Ureter (tissue), 1 donor: ENCODE measurements around the gene DPRX. TPM values are rescaled to one million over a fixed set of nuclear protein-coding genes. Genes with fewer than 3 reads are reported as not detected.
"Not testable (repeated sequence)": the region's sequence is repeated elsewhere in the genome, so short reads cannot be mapped to it uniquely, and the experiment has no call there.

Experiments
- DNase-seq: peaks from one replicate; pipeline ENCODE4 v3.0.0-alpha.2; 2020; ENCODE audit warnings: low spot score
- total RNA-seq: library from RNA; stranded (reverse); gene quantifications from one replicate; pipeline ENCODE4 v1.2.4, GENCODE V29; 2023
- donor health status: DM: yes; HTN: yes; CAD: no.

The DPRX gene
- total RNA-seq, 1 donor from 2014 or later = not detected

GRCh38 chr19:53646144-53646543 lies 14.3 kb downstream of the DPRX start:
- DNase-seq = no peak

DNA sequence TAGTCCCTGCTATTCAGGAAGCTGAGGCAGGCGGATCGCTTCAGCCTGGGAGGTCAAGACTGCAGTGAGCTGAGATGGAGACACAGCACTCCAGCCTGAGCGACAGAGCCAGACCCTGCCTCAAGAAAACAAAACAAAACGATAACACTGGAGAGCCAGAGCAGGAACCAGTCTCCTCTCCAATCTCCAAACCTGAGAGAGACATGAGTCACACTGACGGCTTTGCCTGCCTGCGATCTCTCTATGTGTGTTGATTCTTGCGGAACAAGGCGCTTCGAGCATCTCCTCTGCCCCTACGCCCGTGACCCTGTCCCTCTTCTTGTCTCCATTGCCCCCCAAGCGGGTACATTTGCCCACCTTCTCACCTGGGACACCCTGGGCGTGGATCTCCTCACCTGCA lies 15.6 kb downstream of the DPRX start:
- DNase-seq = no peak

DNA sequence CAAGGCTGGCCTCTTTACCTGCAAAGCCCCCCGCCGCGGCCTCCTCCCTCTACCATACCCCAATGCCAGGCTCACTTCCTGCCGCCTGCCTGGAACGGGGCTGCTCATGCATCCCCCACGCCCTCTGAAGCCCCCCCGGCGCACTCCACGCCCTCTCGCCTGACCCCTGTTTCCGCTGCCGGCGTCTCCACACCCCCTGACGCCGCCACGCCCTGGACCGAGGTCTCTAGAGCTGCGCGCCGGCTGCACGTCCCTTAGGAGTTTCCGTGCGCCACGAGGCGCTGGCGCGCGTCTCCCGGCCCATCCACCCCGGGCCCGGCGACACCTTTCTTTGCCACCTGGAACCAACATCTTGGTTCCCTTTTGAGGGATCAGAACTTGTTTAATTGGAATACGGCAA lies 16.0 kb downstream of the DPRX start:
- no peak for DNase-seq

DNA sequence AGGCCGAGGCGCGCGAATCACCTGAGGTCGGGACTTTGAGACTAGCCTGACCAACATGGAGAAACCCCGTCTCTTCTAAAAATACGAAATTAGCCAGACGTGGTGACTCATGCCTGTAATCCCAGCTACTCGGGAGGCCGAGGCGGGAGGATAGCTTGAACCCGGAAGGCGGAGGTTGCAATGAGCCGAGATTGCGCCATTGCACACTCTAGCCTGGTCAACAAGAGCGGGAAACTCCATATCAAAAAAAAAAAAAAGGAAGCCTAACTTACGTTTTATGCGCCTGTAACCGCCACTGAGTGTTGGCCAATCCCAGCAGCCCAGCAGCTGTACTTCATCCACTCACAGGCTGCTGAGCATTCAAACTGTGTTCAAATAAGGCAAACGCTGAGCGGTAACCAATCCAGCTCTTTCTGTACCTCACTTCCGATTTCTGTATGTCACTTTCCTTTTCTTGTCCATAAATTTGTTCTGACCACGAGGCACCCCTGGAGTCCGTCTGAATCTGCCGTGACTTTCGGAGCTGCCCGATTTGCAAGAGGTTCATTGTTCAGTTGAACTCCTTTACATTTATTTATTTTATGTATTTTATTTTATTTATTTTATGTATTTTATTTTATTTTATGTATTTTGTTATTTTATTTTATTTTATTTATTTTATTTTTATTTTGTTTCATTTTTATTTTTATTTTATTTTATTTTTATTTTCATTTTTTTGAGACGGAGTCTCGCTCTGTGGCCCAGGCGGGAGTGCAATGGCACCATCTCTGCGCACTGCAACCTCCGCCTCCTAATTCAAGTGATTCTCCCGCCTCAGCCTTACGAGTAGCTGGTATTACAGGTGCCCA lies 18.2 kb downstream of the DPRX start:
- DNase-seq = no peak

DNA sequence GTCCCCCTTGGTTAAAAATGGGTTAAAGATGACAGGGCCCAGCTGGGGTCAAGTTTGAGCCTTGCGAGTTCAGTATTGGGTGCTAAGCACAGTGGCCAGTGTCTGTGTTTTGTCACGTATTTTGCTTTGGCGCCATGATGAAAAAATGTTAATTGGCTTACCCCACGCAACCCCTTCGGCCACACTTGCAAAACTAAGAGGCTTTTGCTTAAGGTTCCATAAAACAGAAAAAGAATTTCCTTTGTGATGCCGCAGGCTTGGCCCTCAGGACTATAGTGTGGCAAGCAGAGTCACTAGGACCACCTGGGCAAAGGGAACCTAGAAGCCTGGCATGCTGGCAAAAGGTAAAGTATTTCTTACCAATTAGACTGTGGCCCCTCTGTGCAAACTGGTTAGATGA lies 20.7 kb downstream of the DPRX start:
- no peak for DNase-seq

DNA sequence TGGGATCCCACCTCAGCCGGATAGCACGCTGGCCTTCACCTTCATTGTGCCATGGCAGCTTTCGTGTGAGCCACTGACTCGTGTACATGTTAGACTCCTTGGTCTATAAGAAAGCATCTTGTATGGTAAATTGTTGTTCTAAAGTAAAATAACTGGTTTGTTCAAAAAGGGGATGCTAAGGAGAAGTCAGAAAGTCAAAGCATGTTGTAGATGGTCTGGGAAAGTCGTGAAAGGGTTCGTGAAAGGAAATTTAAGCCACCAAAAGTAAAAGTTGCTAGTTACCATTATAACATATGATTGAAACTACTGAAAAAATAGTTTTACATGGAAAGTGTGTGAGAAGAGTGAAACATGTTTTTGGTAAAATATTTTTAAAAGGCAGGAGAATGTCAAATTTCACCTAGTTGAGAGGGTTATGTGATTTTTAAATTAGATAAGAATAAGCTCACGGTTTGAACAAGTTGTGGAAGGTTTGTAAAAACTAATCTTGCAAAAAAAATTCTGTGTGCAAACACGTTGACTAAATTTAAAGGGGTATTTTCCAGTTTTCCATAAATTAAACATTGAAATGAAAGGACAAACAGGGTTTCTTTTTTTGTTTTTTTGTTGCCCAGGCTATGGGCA lies 23.4 kb downstream of the DPRX start:
- DNase-seq = no peak

DNA sequence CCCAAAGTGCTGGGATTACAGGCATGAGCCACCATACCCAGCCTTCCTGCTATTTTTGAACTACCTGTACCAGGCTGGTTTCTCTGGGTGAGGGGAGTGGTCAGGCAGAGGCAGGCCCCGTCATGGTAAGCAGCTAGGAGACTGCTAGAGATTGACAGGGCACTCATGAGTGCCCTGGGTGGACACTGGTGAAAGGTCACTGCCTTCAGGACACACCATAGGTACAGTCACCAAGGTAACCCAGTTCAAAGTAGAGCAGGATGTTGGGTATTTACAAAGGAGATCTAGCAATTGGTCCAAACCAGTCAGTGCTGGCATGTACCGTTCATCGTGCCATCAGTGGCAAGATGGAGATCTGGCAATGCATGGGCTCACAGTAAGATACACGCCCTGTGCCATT lies 25.5 kb downstream of the DPRX start:
- DNase-seq = no peak

DNA sequence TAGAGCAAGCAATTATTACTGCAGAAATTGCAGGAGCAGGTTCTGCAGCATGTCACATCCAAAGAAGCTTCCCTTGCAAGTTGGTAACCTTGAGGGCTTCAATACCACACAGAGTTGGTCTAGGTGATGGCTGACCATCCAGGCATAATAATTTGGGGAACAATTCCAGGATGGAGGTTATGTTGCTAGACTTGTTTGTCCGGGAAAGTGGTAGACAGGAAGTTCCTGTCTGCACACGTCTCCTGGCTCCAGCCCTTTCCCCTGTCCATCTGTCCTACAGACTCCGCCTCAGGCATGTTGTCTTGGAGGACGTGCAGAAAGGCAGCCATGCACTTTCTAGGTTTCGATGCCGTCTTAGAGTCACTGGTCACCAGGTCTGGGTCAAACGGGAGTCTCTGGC lies 26.0 kb downstream of the DPRX start:
- no peak for DNase-seq

GRCh38 chr19:53659292-53659691 lies 27.5 kb downstream of the DPRX start:
- peak; percentile 71 for DNase-seq

DNA sequence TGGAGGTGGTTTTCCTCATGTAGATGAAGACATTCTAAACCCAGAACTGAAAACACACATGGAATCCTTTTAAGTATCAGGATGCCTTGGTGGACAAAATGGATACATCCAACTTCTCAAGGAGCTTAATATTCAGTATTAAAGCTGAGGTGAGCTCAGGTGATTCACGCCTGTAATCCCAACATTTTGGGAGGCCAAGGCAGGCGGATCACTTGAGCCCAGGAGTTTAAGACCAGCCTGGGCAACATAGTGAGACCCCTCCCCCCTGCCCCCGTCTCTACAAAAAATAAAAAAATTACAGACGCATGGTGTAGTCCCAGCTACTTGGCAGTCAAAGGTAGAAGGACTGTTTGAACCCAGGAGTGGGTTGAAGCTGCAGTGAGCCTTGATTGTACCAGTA lies 28.8 kb downstream of the DPRX start:
- DNase-seq = no peak

DNA sequence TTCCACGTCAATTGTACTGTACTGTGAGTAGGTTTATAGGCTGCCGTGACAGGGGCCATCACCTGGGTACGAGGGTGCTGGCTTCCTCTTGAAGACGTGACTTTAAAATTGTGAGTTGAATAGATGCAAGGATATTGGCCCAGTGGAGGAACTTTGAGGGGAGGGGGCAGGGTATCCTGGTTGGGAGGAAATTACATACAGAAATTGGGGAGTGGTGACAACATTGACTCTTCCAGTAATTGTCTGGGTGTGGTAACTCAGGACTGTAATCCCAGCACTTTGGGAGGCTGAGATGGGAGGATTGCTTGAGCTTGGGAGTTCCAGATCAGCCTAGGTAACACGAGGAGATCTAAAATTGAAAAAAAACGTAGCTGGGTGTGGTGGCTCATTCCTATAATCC lies 30.4 kb downstream of the DPRX start:
- DNase-seq = no peak

- DNase-seq = no peak
These were observed 32.4 kb downstream of the DPRX start for GRCh38 chr19:53664152-53664551.

GRCh38 chr19:53664760-53665159 lies 33.0 kb downstream of the DPRX start:
- DNase-seq = no peak

DNA sequence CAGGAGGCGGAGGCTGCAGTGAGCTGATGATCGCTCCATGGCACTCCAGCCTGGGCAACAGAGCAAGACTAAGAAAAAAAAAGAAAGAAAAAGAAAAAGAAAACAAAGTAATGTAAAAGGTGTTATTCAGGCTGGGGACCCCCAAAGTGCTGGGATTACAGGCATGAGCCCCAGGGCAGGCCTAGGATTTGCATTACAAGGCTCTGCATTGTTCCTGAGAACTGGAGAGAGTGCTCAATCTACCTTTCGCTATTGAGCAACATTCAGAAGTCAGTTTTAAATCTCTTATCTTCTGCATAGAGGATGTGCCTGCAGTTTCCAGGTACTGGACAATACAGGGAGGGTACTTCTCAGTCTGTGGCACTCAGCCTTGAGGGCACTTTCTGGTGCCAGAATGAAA lies 34.5 kb downstream of the DPRX start:
- not testable (repeated sequence) for DNase-seq

DNA sequence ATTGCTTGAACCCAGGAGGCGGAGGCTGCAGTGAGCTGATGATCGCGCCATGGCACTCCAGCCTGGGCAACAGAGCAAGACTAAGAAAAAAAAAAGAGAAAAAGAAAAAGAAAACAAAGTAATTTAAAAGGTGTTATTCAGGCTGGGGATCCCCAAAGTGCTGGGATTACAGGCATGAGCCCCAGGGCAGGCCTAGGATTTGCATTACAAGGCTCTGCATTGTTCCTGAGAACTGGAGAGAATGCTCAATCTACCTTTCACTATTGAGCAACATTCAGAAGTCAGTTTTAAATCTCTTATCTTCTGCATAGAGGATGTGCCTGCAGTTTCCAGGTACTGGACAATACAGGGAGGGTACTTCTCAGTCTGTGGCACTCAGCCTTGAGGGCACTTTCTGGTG lies 37.0 kb downstream of the DPRX start:
- DNase-seq = not testable (repeated sequence)

DNA sequence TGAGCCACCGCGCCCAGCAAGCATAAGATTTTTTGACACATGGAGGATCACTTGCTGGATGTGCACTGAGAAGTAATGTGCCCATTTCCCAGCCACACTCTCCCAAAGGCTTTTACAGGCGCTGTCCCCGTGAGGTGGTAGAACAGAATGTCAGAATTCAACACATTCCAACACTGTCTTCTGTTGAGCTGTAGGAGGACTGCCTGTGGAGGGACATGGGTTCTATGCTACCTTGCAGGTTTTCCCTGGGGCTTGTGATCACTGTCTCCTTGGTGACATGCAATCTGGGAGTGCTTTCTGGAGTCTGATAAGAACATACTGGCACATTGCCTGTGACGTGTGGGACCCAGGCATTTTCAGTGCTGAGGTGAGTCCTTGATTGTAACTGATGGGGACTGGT lies 38.5 kb downstream of the DPRX start:
- DNase-seq = no peak

GRCh38 chr19:53671663-53672062 lies 39.9 kb downstream of the DPRX start:
- DNase-seq = no peak

Other genes starting within 250 kb of the DPRX start
- 11.2 TPM for gene ZNF765, start 236.8 kb upstream of the DPRX start, total RNA-seq
- 12.7 TPM for gene ZNF761, start 200.0 kb upstream of the DPRX start, total RNA-seq
- gene ZNF813, start 164.3 kb upstream of the DPRX start, total RNA-seq = 6.8 TPM
- gene ZNF331, start 93.9 kb upstream of the DPRX start, total RNA-seq = 23.9 TPM
- gene NLRP12, start 192.3 kb downstream of the DPRX start, total RNA-seq = 0.31 TPM
- gene MYADM, start 235.9 kb downstream of the DPRX start, total RNA-seq = 155 TPM